OCI-M1 (cell line): ENCODE data around the gene GPR78.

Experiments used
- DNase-seq: peaks from one replicate; lab custom pipeline; 2025; lab: John Stamatoyannopoulos, UW

The GPR78 gene

GRCh38 chr4:8547108-8547911 lies 32.9 kb upstream of the GPR78 start:
- peak; percentile 48 for DNase-seq

- no peak for DNase-seq
These were observed 32.1 kb upstream of the GPR78 start for GRCh38 chr4:8547912-8548730.

DNA sequence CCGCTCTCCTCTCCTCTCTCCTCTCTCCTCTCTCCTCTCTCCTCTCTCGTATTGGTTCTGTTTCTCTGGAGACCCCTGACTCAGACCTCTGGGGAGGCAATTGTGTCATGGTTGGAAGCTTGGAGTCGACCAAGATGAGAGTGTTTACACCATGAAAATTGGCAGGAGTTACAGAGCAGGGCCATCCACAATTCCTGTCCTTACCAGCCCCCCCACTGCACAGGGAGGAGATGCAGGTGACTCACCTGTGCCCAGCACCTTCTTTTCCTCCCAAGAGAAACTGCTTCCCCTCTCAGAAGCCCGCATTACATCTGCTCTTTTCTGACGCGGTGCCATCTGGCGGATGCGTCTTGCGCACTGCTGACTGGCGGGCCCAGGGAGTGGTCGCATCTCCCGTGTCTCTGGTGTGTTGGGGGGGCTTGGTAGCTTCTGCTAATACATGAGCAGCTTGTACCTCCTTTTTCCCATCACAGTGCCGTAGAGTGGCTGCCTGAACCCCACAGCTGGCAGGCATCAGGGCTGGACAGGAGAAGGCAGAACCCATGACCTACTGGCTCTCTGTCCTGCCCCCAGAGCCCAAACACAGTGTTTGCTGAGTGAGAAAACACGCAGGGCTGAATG lies 31.4 kb upstream of the GPR78 start:
- DNase-seq = no peak

- no peak for DNase-seq
These were observed 30.8 kb upstream of the GPR78 start for GRCh38 chr4:8549352-8549931.

GRCh38 chr4:8550691-8551090 lies 29.5 kb upstream of the GPR78 start:
- no peak for DNase-seq

DNA sequence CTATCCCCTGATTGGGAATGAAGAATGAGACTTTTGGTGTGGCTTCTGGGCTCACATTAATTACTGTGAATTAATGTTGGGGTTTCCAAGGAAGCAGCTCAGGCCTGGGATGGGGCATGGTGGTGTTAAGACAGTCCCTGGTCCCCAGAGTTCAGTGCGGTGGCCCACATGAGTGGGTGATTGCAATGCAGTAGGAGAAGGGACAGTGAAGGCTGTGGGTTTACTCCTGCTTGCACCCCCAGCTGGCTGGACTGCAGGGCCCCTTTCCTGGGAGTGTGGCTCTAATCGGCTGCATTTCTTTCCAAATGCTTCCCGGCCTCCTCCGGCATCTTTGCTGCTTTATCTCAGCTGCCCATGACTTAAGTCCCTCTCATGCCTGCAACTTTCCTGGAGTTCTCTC lies 28.2 kb upstream of the GPR78 start:
- DNase-seq = no peak

DNA sequence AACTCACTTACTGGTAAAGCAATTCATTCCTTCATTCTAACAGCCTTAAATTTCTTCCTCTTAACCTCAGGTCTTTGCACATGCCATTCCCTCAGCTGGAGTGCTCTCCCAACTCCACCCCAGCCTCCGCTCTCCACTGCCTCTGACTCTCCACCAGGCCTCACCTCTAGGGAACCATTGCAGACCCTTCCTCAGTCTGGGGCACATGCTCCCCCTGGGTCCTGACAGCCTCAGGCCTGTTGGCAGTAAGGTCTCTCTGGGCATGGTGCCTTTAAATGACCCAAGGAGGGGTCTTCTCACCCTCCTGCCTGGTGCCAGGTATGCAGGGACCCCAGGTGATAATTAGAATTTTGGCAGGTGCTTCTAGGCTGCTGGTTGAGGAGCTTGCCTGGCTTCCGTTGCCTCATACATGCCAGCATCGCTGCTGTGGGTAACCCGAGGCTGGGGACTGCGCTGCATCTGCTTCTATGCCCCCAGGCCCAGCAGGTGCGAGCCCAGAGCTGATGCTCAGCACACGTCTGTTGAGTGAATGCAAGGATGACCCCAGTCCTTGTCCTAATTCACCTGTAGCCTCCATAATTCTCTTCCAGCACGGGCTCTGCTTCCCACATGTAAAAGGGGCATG lies 27.5 kb upstream of the GPR78 start:
- no peak for DNase-seq

- DNase-seq = no peak
These were observed 27.0 kb upstream of the GPR78 start for GRCh38 chr4:8553216-8553615.

DNA sequence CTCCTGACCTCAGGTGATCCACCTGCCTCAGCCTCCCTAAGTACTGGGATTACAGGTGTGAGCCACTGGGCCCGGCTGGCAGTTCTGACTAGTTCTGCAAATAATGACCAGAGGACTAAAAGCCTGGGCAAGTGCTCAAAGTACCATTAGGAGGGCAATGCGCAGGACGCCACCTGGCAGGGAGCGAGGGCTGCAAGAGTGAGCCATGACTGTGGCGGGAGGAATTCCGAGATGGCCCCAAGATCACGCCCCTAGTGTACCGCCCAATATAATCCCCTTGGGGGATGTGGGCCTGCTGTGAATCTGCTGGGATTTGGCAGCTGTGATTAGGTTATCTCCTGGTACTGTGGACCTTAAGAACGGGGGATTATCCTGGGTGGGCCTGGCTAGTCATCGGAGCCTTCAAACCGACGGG lies 26.2 kb upstream of the GPR78 start:
- DNase-seq = no peak

DNA sequence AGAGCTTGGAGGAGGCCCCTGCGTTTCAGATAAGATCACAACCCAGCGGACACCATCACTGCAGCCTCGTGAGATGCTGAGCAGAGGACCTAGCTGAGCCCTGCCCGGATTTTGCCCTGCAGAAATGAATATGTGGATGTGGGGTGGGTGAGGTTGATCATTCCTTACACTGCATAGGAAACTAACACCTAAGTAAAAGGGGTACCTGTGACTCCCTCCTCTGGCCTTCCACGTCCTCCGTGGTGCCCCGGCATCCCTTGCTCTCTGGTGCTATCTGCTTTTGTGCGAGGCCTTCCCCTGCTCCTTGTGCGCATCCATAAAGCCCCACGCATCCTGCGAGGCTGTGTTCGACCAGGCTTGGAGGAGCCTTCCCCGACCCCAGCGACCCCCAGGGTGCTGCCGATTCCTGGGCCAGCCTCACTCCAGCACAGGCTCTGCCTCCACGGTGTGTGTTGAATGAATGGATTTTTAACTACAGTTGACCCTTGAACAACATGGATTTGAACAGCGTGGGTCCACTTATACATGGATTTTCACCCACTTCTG lies 25.6 kb upstream of the GPR78 start:
- DNase-seq = no peak

GRCh38 chr4:8555716-8556115 lies 24.5 kb upstream of the GPR78 start:
- no peak for DNase-seq

DNA sequence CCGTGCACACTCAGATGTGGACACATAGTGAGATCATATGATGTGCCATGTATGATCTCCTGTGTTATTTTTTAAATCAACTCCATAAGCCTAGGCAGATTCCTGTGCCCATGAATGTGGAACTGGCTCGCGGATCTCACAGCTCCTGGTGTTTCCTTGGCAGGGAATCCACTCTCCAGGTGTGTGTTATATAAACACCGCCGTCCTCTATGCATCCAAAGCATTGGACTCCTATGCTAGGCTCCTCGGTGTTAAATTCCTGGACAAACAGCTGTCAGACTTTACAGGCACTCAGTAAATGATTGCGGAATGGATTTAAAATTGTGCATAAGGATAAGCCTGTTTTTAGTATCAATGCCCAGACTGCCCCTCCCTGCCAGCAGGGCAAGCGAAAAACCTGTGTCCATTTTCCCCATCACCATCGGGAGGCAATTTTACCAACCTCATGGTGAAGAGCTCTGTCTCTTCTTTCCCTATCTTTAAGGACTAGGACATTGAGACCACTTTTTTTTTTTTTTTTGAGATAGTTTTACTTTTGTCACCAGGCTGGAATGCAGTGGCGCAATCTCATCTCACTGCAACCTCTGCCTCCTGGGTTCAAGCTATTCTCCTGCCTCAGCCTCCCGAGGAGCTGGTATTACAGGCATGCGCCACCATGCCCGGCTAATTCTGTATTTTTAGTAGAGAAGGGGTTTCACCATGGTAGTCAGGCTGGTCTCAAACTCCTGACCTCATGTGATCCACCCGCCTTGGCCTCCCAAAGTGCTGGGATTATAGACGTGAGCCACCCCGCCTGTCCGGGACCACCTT lies 23.6 kb upstream of the GPR78 start:
- no peak for DNase-seq

- no peak for DNase-seq
These were observed 22.8 kb upstream of the GPR78 start for GRCh38 chr4:8557151-8558076.

DNA sequence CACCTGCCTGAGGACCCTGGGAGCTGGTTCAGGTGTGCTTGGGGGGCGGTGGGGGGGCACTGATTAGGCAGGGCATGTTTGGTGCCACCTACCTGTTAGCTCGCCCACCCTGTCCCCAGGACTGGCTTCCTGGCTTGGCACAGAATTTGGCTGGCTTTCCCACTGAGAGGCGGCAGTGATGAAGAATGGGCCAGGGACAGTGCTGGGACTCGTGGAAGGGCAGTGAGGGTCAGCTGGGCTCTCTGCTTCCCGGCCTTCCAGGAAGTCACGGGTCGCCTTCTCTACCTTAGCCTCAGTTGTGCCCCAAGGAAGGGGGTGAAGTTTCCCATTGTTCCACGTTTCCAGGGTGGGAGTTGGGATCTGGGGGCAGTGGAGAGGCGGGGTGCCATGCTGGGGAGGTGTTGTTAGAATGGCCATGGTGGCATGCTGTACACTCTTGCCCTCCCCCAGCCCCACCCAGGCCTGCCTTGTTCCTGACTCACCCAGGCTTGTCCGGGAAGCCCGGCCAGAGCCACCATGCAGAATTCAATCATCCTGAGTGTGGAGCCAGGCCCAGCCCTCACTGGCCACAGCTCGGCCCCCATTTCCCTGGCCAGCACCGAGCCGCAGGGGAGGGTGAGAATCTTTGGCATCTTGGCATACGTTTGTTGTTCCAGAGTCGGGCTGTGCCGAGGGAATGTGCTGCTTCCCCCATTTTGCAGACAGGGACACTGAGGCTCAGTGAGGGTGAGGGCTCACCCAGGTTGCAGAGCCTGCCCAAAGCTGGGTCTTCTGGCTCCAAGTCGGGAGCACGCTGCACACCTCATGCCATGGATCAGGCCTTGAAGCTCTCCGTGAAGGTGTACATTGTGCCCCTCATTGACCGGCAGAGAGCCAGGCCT lies 21.9 kb upstream of the GPR78 start:
- DNase-seq = no peak

GRCh38 chr4:8559011-8559410 lies 21.2 kb upstream of the GPR78 start:
- DNase-seq = no peak

DNA sequence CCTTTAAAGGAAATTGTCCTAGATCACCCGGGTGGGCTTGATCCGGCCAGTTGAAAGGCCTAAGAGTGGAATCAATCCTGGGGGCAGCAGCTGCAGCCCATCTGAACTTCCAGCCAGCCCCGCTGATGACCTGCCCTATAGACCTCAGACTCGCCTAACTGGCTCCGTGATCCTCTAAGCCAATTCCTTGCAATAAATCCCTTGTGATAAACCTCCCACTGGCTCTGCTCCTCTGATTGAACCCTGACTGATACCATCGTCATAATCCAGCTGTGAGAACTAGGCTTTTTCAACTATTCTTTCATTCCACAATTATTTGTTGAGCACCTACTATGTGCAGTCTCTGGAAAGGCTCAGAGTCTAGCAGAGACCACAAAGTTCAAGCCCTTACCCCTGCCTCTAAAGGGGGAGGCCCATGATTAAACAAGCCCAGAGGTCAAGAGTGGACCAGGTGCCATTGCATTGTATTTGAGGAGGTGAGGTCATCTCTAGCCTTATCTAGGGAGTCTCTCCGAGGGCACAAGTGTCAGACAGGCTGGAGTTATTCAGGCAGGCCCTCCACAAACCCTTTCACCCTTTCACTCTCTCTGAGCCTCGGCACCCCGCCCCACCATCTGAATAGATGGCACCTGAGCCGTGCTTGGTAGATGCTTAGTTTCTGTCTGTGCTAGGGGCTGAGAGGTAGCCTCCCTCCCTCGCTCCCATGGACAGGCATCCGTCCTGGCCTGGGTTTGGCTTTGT lies 20.5 kb upstream of the GPR78 start:
- no peak for DNase-seq

GRCh38 chr4:8560265-8561047 lies 19.7 kb upstream of the GPR78 start:
- no peak for DNase-seq
